A549 (cell line): ENCODE measurements around the gene DUSP14.

Experiments
- BHLHE40 ChIP-seq: IDR thresholded peaks from 2 replicates; pipeline ENCODE4 v1.6.1; 2012; ENCODE audit warnings: low read depth, low read length, inconsistent platforms
- CEBPB ChIP-seq, 2 experiments: fragments of >200 bp in 1 of 2; sonication (Bioruptor Twin) in 1 of 2; formaldehyde crosslinking in 1 of 2; IDR thresholded peaks; 2 replicates each; pipeline ENCODE4 v1.6.1; 2012 to 2016
- CTCF ChIP-seq: fragments of >200 bp; sonication (Bioruptor Twin); formaldehyde crosslinking; IDR thresholded peaks from 3 replicates; pipeline ENCODE4 v1.5.1; 2016
- EP300 ChIP-seq, 2 experiments: fragments of >200 bp; sonication (Bioruptor Twin); formaldehyde crosslinking; IDR thresholded peaks; 2 replicates in 1 of 2; 3 replicates in 1 of 2; pipeline ENCODE4 v1.6.1; 2016 to 2017
- JUNB ChIP-seq: fragments of >200 bp; sonication (Bioruptor Twin); formaldehyde crosslinking; IDR thresholded peaks from 2 replicates; pipeline ENCODE4 v1.6.1; 2016
- NR3C1 ChIP-seq: fragments of >200 bp; sonication (Bioruptor Twin); formaldehyde crosslinking; IDR thresholded peaks from 3 replicates; pipeline ENCODE4 v1.6.1; 2017
- PHF8 ChIP-seq: fragments of 200-600 bp; sonication (generic); IDR thresholded peaks from 2 replicates; pipeline ENCODE4 v1.6.1; 2016; ENCODE audit warnings: low read depth, mild to moderate bottlenecking, antibody characterized with exemption, moderate library complexity, borderline replicate concordance
- POLR2A ChIP-seq: IDR thresholded peaks from 2 replicates; pipeline ENCODE4 v1.6.1; 2012; ENCODE audit warnings: mild to moderate bottlenecking, low read length
- REST ChIP-seq: fragments of 200-600 bp; sonication (generic); IDR thresholded peaks from 2 replicates; pipeline ENCODE4 v1.6.1; 2016; ENCODE audit warnings: antibody characterized with exemption, mild to moderate bottlenecking, moderate library complexity
- TF ChIP-seq, protein P1 (sequence below): IDR thresholded peaks from 2 replicates; pipeline ENCODE4 v1.6.1; 2012

- TF ChIP-seq NR3C1 (no peak), CTCF (no peak), REST (no peak), BHLHE40 (no peak), EP300 (IDR thresholded peaks at IDR 0.05) (no peak), JUNB (no peak), POLR2A (no peak), CEBPB (IDR thresholded peaks at IDR 0.05) (no peak), PHF8 (no peak)
- TF ChIP-seq, protein P1, sequence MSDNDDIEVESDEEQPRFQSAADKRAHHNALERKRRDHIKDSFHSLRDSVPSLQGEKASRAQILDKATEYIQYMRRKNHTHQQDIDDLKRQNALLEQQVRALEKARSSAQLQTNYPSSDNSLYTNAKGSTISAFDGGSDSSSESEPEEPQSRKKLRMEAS = no peak
These were observed 10.7 kb downstream of the DUSP14 start for GRCh38 chr17:37500378-37500777.
